ENCODE measurements around the gene P2RY6.

P2RY6 gene

DNA sequence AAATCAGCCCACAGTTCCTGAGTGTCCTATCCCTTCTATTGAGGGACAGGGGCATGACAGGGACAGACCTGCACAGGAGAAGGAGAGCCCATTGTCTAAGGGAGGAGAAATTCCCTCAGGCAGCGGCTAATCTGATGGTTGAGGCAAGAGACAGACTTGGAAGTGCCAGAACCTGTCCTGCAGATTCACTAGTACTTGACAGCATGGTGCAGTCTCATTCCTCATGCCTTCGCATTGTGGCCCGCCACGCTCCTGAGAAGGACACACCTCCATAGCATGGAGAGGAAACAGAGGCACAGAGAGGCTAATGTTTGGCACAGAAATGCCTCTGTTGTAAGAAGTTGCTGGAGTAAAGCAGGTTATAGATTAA, 3.2 kb downstream of the P2RY6 start:
- H3K79me2 ChIP-seq (ENCODE audit: insufficient read depth, low read length), result no peaks in the 10 kb centered on the region
- H4K20me1 ChIP-seq (ENCODE audit: insufficient read depth, low read length, poor library complexity, severe bottlenecking), result no peaks in the 10 kb centered on the region
- no peaks in the 10 kb centered on the region for H3K4me1 ChIP-seq (ENCODE audit: insufficient read depth, low read length, poor library complexity, severe bottlenecking)
- H3K9me2 ChIP-seq (replicated peaks; ENCODE audit: low read depth, low read length), result no peaks in the 10 kb centered on the region
- H3K9me3 ChIP-seq (ENCODE audit: insufficient read depth, low read depth, low read length), result no peaks in the 10 kb centered on the region
- no peaks in the 10 kb centered on the region for H3F3A ChIP-seq (ENCODE audit: low read depth)
- no peaks in the 10 kb centered on the region for H3K27me3 ChIP-seq (ENCODE audit: insufficient read depth, low read length, poor library complexity, severe bottlenecking)
- H3K4me3 ChIP-seq (ENCODE audit: low read length, poor library complexity, severe bottlenecking), result no peak overlapping the region
- H3K9ac ChIP-seq (ENCODE audit: low read depth, low read length, poor library complexity, severe bottlenecking), result no peak overlapping the region
- H3K36me3 ChIP-seq (ENCODE audit: insufficient read depth, low read length), result no peaks in the 10 kb centered on the region
- no peak overlapping the region for H3K4me2 ChIP-seq (ENCODE audit: low read depth, low read length, poor library complexity, severe bottlenecking)
- no peak overlapping the region for H2AFZ ChIP-seq (ENCODE audit: low read length)
- TF ChIP-seq, protein P1, sequence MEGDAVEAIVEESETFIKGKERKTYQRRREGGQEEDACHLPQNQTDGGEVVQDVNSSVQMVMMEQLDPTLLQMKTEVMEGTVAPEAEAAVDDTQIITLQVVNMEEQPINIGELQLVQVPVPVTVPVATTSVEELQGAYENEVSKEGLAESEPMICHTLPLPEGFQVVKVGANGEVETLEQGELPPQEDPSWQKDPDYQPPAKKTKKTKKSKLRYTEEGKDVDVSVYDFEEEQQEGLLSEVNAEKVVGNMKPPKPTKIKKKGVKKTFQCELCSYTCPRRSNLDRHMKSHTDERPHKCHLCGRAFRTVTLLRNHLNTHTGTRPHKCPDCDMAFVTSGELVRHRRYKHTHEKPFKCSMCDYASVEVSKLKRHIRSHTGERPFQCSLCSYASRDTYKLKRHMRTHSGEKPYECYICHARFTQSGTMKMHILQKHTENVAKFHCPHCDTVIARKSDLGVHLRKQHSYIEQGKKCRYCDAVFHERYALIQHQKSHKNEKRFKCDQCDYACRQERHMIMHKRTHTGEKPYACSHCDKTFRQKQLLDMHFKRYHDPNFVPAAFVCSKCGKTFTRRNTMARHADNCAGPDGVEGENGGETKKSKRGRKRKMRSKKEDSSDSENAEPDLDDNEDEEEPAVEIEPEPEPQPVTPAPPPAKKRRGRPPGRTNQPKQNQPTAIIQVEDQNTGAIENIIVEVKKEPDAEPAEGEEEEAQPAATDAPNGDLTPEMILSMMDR (conservative IDR thresholded peaks at IDR 0.05; ENCODE audit: low read length), result no peak
- no peak for TF ChIP-seq EZH2phosphoT487 (IDR thresholded peaks at IDR 0.05; ENCODE audit: borderline replicate concordance)

DNA sequence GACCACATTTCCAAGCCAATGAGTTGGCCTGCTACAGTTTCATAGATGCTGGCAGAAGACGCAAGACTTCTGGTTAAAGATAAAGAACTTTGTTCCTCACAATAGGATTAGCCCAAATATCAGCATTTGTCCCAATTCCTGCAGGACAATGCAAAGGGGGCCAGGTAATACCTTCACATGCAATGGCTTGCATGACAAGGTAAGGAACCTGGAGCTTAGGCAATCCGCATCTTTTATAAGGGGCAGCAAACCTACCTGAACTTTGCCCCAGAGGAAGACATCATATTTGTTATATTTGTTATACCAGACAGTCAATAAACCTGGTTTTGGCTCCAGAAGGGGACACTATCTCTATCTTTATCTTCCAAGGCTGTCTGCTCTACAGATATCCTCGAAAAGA, 5.3 kb downstream of the P2RY6 start:
- Histone ChIP-seq H3K79me2 (ENCODE audit: insufficient read depth, low read length) (no peaks in the 10 kb centered on the region), H3K9me2 (replicated peaks; ENCODE audit: low read depth, low read length) (no peaks in the 10 kb centered on the region), H3K4me3 (ENCODE audit: low read length, poor library complexity, severe bottlenecking) (no peak overlapping the region), H3K9me3 (ENCODE audit: insufficient read depth, low read depth, low read length) (no peaks in the 10 kb centered on the region), H2AFZ (ENCODE audit: low read length) (no peak overlapping the region), H3K4me2 (ENCODE audit: low read depth, low read length, poor library complexity, severe bottlenecking) (no peak overlapping the region), H3F3A (ENCODE audit: low read depth) (no peaks in the 10 kb centered on the region), H3K27me3 (ENCODE audit: insufficient read depth, low read length, poor library complexity, severe bottlenecking) (no peaks in the 10 kb centered on the region), H3K9ac (ENCODE audit: low read depth, low read length, poor library complexity, severe bottlenecking) (no peak overlapping the region), H4K20me1 (ENCODE audit: insufficient read depth, low read length, poor library complexity, severe bottlenecking) (no peaks in the 10 kb centered on the region), H3K4me1 (ENCODE audit: insufficient read depth, low read length, poor library complexity, severe bottlenecking) (peaks cover 16% of the 10 kb centered on the region), H3K36me3 (ENCODE audit: insufficient read depth, low read length) (no peaks in the 10 kb centered on the region)
- TF ChIP-seq, protein P1 (conservative IDR thresholded peaks at IDR 0.05; ENCODE audit: low read length), result no peak
- no peak for TF ChIP-seq EZH2phosphoT487 (IDR thresholded peaks at IDR 0.05; ENCODE audit: borderline replicate concordance)

DNA sequence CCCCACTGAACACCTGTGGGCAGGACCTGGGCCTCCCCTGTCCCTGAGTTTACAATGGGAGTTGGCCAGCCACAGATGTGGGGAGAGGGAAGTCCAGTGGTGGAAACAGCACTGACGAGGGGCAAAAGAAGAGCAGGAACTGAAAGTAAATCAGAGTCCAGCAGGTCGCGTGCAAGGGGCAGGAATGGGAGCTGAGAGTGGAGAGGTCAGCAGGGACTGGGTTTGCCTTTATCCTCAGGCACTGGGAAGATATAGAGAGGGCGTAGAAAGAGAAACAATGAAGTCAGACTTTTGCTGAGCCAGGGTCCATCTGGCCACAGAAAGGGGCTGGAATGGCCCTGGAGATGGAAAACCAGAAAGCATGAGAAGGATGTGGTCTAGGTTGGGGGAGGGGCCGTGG, 8.5 kb downstream of the P2RY6 start:
- Histone ChIP-seq H3K4me2 (ENCODE audit: low read depth, low read length, poor library complexity, severe bottlenecking) (no peak overlapping the region), H2AFZ (ENCODE audit: low read length) (no peak overlapping the region), H3K9me2 (replicated peaks; ENCODE audit: low read depth, low read length) (no peaks in the 10 kb centered on the region), H3K4me1 (ENCODE audit: insufficient read depth, low read length, poor library complexity, severe bottlenecking) (peaks cover 16% of the 10 kb centered on the region), H4K20me1 (ENCODE audit: insufficient read depth, low read length, poor library complexity, severe bottlenecking) (no peaks in the 10 kb centered on the region), H3K36me3 (ENCODE audit: insufficient read depth, low read length) (no peaks in the 10 kb centered on the region), H3K79me2 (ENCODE audit: insufficient read depth, low read length) (no peaks in the 10 kb centered on the region), H3K27me3 (ENCODE audit: insufficient read depth, low read length, poor library complexity, severe bottlenecking) (no peaks in the 10 kb centered on the region), H3K9ac (ENCODE audit: low read depth, low read length, poor library complexity, severe bottlenecking) (no peak overlapping the region), H3K4me3 (ENCODE audit: low read length, poor library complexity, severe bottlenecking) (no peak overlapping the region), H3F3A (ENCODE audit: low read depth) (no peaks in the 10 kb centered on the region), H3K9me3 (ENCODE audit: insufficient read depth, low read depth, low read length) (no peaks in the 10 kb centered on the region)
- no peak for TF ChIP-seq EZH2phosphoT487 (IDR thresholded peaks at IDR 0.05; ENCODE audit: borderline replicate concordance)

DNA sequence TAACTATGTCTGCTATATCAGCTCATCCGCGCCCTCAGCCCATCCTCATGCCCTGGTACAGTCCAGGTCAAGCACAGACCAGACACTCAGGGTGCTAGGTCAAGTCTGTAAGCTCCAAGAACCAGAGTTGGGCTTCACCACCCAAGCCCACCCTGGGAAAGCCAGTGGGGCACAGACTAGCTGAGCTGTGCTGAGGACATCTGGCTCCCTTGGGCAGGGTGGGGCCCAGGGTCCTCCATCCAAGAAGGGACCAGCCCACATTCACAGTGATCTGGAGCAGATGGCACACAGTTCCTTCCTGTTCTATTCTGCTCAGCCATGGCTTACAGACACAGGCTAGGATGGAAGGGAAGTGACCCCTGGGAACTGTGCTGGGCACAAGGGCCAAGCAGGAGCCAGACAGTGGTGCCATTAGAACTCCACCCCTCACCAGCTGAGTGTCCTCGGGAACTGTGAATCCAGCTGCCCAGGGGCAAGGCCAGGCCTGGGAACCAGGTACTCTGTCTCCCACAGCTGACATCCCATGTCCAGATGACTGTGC, 9.1 kb downstream of the P2RY6 start:
- Histone ChIP-seq H3K4me1 (ENCODE audit: insufficient read depth, low read length, poor library complexity, severe bottlenecking) (peaks cover 16% of the 10 kb centered on the region), H3K9me3 (ENCODE audit: insufficient read depth, low read depth, low read length) (no peaks in the 10 kb centered on the region), H3K4me3 (ENCODE audit: low read length, poor library complexity, severe bottlenecking) (no peak overlapping the region), H4K20me1 (ENCODE audit: insufficient read depth, low read length, poor library complexity, severe bottlenecking) (no peaks in the 10 kb centered on the region), H2AFZ (ENCODE audit: low read length) (no peak overlapping the region), H3K9me2 (replicated peaks; ENCODE audit: low read depth, low read length) (no peaks in the 10 kb centered on the region), H3F3A (ENCODE audit: low read depth) (no peaks in the 10 kb centered on the region), H3K9ac (ENCODE audit: low read depth, low read length, poor library complexity, severe bottlenecking) (no peak overlapping the region), H3K79me2 (ENCODE audit: insufficient read depth, low read length) (no peaks in the 10 kb centered on the region), H3K36me3 (ENCODE audit: insufficient read depth, low read length) (no peaks in the 10 kb centered on the region), H3K27me3 (ENCODE audit: insufficient read depth, low read length, poor library complexity, severe bottlenecking) (no peaks in the 10 kb centered on the region), H3K4me2 (ENCODE audit: low read depth, low read length, poor library complexity, severe bottlenecking) (no peak overlapping the region)
- TF ChIP-seq EZH2phosphoT487 (IDR thresholded peaks at IDR 0.05; ENCODE audit: borderline replicate concordance), result no peak
- TF ChIP-seq, protein P1 (conservative IDR thresholded peaks at IDR 0.05; ENCODE audit: low read length), result no peak
